Measurements from ENCODE around the gene GPR180. TPM values are rescaled to one million over a fixed set of nuclear protein-coding genes. Genes with fewer than 3 reads are reported as not detected.
A peak's percentile ranks its signal among the peaks of the same experiment; 100 is the strongest.

GPR180 gene
- total and polyA plus RNA-seq, 2 donors = 2.6 to 5.4 TPM

DNA sequence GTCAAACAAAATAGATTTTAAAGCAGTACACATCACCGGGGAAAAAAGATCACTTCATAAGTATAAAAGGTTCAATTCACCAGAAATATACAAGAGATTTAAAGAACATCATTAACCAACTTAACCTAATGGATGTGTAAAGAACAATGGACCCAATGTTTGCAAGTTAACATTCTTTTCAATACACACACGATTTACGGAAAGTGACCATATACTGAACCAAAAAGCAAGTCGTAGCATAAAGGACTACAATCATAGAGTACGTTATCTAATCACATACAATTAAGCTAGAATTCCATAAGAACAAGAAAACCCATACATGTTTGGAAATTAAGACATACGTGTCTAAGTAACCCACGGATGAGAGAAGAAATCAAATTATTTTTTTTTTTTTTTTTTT, 15.3 kb upstream of the GPR180 start:
- Histone ChIP-seq H3K27ac (ENCODE audit: low read depth in 1 of 2, low read length in 1 of 2) (no peak overlapping the region), H3K9me3 (ENCODE audit: control insufficient read depth in 2 of 2, insufficient read depth in 1 of 2, low read length in 1 of 2) (no peaks in the 10 kb centered on the region), H3K27me3 (ENCODE audit: control insufficient read depth in 2 of 2, insufficient read depth in 1 of 2, low read length in 1 of 2) (no peaks in the 10 kb centered on the region), H3K36me3 (ENCODE audit: control insufficient read depth in 2 of 2, insufficient read depth in 2 of 2, low read length in 1 of 2) (peaks cover 9 to 34% of the 10 kb centered on the region in 2 donors), H3K4me3 (ENCODE audit: low read length in 2 of 2) (no peak overlapping the region), H3K4me1 (ENCODE audit: control insufficient read depth in 2 of 2, insufficient read depth in 2 of 2, low read length in 2 of 2) (no peaks in the 10 kb centered on the region)
- DNase-seq (ENCODE audit: low read depth in 6 of 9, low spot score in 9 of 9) = no peak
- whole genome bisulfite sequencing = 98% methylated on average over 7 of the region's 7 CpGs

DNA sequence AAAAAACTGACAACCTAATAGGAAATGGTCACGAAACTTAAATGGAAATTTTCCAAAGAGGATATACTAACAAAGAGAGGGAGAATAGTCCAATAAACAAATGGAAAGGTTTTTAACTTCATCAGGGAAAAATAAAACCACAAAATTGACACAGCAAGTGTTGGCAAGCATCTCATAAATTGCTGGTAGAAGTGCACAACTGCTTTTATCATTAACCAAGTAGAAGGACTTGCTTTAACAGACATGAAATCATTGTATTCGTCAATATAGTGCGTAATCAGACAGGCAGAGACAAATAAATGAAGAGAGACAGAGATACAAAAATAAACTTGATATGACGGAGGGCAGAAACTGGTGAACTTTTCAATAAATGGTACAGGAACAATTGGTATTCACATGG, 13.1 kb upstream of the GPR180 start:
- H3K36me3 ChIP-seq (ENCODE audit: control insufficient read depth in 2 of 2, insufficient read depth in 2 of 2, low read length in 1 of 2) = peaks cover 9 to 30% of the 10 kb centered on the region in 2 donors
- no peaks in the 10 kb centered on the region for H3K27me3 ChIP-seq (ENCODE audit: control insufficient read depth in 2 of 2, insufficient read depth in 1 of 2, low read length in 1 of 2)
- no peaks in the 10 kb centered on the region for H3K9me3 ChIP-seq (ENCODE audit: control insufficient read depth in 2 of 2, insufficient read depth in 1 of 2, low read length in 1 of 2)
- no peak overlapping the region for H3K27ac ChIP-seq (ENCODE audit: low read depth in 1 of 2, low read length in 1 of 2)
- WGBS = 98% methylated on average over 4 of the region's 4 CpGs
- no peak overlapping the region for H3K4me3 ChIP-seq (ENCODE audit: low read length in 2 of 2)
- no peaks in the 10 kb centered on the region for H3K4me1 ChIP-seq (ENCODE audit: control insufficient read depth in 2 of 2, insufficient read depth in 2 of 2, low read length in 2 of 2)
- DNase-seq (ENCODE audit: low read depth in 6 of 9, low spot score in 9 of 9) = no peak

DNA sequence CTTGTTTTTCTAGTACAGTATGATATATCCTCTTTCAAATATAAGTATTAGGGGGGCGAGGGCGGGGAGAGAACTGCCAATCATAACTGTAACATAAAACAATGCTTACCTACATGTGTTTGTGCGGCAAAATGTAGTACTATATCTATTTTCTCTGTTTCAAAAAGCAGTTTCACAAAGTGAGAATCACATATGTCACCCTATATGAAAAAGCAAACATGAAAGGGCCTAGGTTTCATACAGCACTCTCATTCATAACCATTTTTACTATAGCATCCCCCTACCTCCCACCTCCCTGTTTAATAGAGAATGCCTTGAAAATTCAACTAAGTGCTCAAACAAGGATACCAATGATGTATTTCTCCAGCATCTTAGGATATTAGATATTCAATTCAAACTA, 10.9 kb upstream of the GPR180 start:
- peaks cover 7 to 22% of the 10 kb centered on the region in 2 donors for H3K36me3 ChIP-seq (ENCODE audit: control insufficient read depth in 2 of 2, insufficient read depth in 2 of 2, low read length in 1 of 2)
- DNase-seq (ENCODE audit: low read depth in 6 of 9, low spot score in 9 of 9) = no peak
- peaks cover 8 to 13% of the 10 kb centered on the region in 2 donors for H3K4me1 ChIP-seq (ENCODE audit: control insufficient read depth in 2 of 2, insufficient read depth in 2 of 2, low read length in 2 of 2)
- H3K27ac ChIP-seq (ENCODE audit: low read depth in 1 of 2, low read length in 1 of 2) = no peak overlapping the region
- H3K9me3 ChIP-seq (ENCODE audit: control insufficient read depth in 2 of 2, insufficient read depth in 1 of 2, low read length in 1 of 2) = no peaks in the 10 kb centered on the region
- no peaks in the 10 kb centered on the region for H3K27me3 ChIP-seq (ENCODE audit: control insufficient read depth in 2 of 2, insufficient read depth in 1 of 2, low read length in 1 of 2)
- no peak overlapping the region for H3K4me3 ChIP-seq (ENCODE audit: low read length in 2 of 2)
- 95% methylated on average over 3 of the region's 3 CpGs for WGBS

DNA sequence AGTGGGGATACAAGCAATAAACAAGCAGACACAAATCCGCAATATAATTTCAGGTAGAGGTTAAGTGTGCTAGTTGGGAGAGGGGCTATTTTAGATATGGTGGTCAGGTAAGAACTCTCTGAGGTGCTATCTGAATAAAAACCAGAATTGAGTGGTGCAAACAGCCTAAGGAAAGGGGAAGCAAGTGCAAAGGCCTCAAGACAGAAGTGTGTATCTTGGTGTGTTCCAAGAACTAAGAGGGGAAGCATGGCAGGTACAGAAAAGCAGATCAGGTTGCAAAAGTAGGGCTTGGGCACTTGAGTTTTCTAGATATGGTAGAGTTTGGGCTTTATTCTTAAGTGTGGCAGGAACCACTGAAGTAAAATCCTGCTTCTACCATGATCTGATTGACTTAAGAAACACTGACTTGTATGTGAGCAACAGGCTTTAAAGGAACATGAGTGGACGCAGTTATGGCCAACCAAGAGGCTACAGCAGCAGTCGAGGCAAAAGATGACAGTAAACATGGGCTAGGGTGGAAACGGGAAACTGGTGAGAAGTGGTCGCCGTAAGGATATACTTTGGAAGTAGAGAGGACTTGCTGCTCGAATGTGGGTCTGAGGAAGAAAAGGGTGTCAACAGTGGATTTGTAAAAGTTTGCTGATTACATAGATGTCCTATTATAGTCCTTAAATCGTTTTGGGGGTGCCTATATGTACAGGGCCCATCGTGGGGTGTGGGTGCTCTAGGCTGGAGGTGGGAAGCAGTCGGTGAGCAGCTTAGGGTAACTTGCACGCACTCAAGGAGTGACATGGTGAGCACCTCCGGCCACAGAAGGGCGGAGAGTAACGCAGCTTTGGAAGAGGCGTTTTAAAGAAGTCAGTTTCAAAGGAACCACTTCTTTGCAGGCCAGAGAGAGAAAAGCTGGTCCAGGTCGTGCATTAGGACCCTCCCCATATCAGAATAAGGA, 6.4 kb upstream of the GPR180 start:
- Histone ChIP-seq H3K4me3 (ENCODE audit: low read length in 2 of 2) (peak overlapping the region; percentile 66 to 77), H3K27me3 (ENCODE audit: control insufficient read depth in 2 of 2, insufficient read depth in 1 of 2, low read length in 1 of 2) (no peaks in the 10 kb centered on the region), H3K36me3 (ENCODE audit: control insufficient read depth in 2 of 2, insufficient read depth in 2 of 2, low read length in 1 of 2) (peaks cover 7 to 19% of the 10 kb centered on the region in 2 donors), H3K9me3 (ENCODE audit: control insufficient read depth in 2 of 2, insufficient read depth in 1 of 2, low read length in 1 of 2) (no peaks in the 10 kb centered on the region), H3K27ac (ENCODE audit: low read depth in 1 of 2, low read length in 1 of 2) (peak overlapping the region; percentile 64 to 73), H3K4me1 (ENCODE audit: control insufficient read depth in 2 of 2, insufficient read depth in 2 of 2, low read length in 2 of 2) (peaks cover 8 to 17% of the 10 kb centered on the region in 2 donors)
- peak in 4 of 9 donors; percentile 25 to 61 (median 30) for DNase-seq (ENCODE audit: low read depth in 6 of 9, low spot score in 9 of 9)
- WGBS = 11% methylated on average over 16 of the region's 16 CpGs

DNA sequence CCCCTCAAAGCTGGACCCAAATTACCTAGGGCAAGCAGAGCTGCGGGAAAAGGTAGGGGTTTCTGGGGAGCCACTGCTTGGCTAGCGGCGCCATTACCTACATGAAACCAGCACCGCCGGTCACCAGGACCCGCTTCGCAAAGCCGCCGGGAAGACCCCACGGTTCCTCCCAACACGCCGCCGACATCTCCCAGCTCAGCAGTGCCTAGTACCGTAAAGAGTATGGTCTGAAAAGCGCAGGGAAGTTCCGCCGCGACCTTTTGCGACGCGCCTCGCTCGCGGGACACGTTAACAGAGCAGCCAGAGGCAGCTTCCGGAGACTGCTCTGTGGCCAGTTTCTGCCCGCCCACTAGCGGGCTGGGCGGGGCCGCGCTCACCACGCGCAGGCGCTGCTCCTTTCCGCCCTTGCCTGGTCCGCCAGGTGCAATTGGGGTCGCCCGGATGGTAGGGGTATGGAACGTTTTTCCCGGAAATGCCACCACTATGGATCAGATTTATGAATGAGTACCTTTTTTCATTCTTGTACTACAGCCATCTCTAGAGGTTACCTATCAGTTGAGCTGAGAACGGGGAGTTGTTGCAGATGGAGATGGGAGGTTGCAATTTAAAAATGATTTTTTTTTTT, 5.6 kb upstream of the GPR180 start, which contains the start of gene TGDS:
TGDS (minus strand) TSS at position 203 of the 625 bp plus-strand sequence; CDS start at position 187, 16 bp downstream.
- WGBS = under 1% methylated on average over 41 of the region's 41 CpGs
- H3K27ac ChIP-seq (ENCODE audit: low read depth in 1 of 2, low read length in 1 of 2) = peak within 1 kb of the TSS; percentile 64 to 73
- peak; percentile 78 to 94 (median 85) for DNase-seq (ENCODE audit: low read depth in 6 of 9, low spot score in 9 of 9)

DNA sequence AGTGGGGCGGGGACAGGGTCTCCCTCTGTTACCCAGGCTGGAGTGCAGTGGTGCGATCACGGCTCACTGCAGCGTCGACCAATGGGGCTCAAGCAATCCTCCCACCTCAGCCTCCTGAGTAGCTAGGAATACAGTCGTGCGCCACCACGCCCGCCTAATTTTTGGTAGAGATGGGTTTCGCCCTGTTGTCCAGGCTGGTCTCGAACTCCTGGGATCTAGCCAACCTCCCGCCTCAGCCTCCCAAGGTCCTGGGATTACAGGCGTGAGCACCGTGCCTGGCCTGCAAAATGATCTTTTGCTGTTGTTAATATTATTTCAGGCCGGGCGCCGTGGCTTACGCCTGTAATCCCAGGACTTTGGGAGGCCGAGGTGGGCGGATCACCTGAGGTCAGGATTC, 5.1 kb upstream of the GPR180 start:
- peak overlapping the region; percentile 66 to 77 for H3K4me3 ChIP-seq (ENCODE audit: low read length in 2 of 2)
- DNase-seq (ENCODE audit: low read depth in 6 of 9, low spot score in 9 of 9) = no peak
- WGBS = 76% methylated on average over 20 of the region's 20 CpGs
- peak overlapping the region in 1 of 2 donors; percentile 73 for H3K27ac ChIP-seq (ENCODE audit: low read depth in 1 of 2, low read length in 1 of 2)
- H3K36me3 ChIP-seq (ENCODE audit: control insufficient read depth in 2 of 2, insufficient read depth in 2 of 2, low read length in 1 of 2) = peaks cover 3 to 10% of the 10 kb centered on the region in 2 donors
- no peaks in the 10 kb centered on the region for H3K9me3 ChIP-seq (ENCODE audit: control insufficient read depth in 2 of 2, insufficient read depth in 1 of 2, low read length in 1 of 2)
- no peaks in the 10 kb centered on the region for H3K27me3 ChIP-seq (ENCODE audit: control insufficient read depth in 2 of 2, insufficient read depth in 1 of 2, low read length in 1 of 2)
- peaks cover 12 to 21% of the 10 kb centered on the region in 2 donors for H3K4me1 ChIP-seq (ENCODE audit: control insufficient read depth in 2 of 2, insufficient read depth in 2 of 2, low read length in 2 of 2)

More for the DNA sequence above, 5.6 kb upstream of the GPR180 start, which contains the start of gene TGDS:
- no peaks in the 10 kb centered on the region for H3K9me3 ChIP-seq (ENCODE audit: control insufficient read depth in 2 of 2, insufficient read depth in 1 of 2, low read length in 1 of 2)
- peaks cover 10 to 17% of the 10 kb centered on the region in 2 donors for H3K4me1 ChIP-seq (ENCODE audit: control insufficient read depth in 2 of 2, insufficient read depth in 2 of 2, low read length in 2 of 2)
- peak within 1 kb of the TSS; percentile 66 to 77 for H3K4me3 ChIP-seq (ENCODE audit: low read length in 2 of 2)
- peaks cover 7 to 13% of the 10 kb centered on the region in 2 donors for H3K36me3 ChIP-seq (ENCODE audit: control insufficient read depth in 2 of 2, insufficient read depth in 2 of 2, low read length in 1 of 2)
- H3K27me3 ChIP-seq (ENCODE audit: control insufficient read depth in 2 of 2, insufficient read depth in 1 of 2, low read length in 1 of 2) = no peaks in the 10 kb centered on the region

DNA sequence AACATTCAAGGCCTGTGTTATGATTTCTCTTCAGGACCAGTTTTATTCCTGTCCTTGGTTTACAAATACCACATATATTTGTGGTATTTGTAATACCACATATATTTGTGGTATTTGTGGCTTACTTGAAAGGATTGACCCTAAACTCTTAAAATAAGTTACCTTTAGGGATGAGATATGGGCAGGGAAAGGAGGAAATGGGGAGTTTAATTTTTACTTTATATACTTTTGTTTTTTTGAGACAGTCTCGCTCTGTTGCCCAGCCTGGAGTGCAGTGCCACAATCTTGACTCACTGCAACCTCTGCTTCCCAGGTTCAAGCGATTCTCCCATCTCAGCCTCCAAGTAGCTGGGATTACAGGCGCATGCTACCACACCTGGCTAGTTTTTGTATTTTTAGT, 3.4 kb upstream of the GPR180 start:
- DNase-seq (ENCODE audit: low read depth in 6 of 9, low spot score in 9 of 9) = no peak
- no peaks in the 10 kb centered on the region for H3K9me3 ChIP-seq (ENCODE audit: control insufficient read depth in 2 of 2, insufficient read depth in 1 of 2, low read length in 1 of 2)
- no peak overlapping the region for H3K4me3 ChIP-seq (ENCODE audit: low read length in 2 of 2)
- no peaks in the 10 kb centered on the region for H3K27me3 ChIP-seq (ENCODE audit: control insufficient read depth in 2 of 2, insufficient read depth in 1 of 2, low read length in 1 of 2)
- H3K36me3 ChIP-seq (ENCODE audit: control insufficient read depth in 2 of 2, insufficient read depth in 2 of 2, low read length in 1 of 2) = no peaks in the 10 kb centered on the region
- 96% methylated on average over 3 of the region's 3 CpGs for WGBS
- H3K27ac ChIP-seq (ENCODE audit: low read depth in 1 of 2, low read length in 1 of 2) = no peak overlapping the region
- peaks cover 12 to 23% of the 10 kb centered on the region in 2 donors for H3K4me1 ChIP-seq (ENCODE audit: control insufficient read depth in 2 of 2, insufficient read depth in 2 of 2, low read length in 2 of 2)

DNA sequence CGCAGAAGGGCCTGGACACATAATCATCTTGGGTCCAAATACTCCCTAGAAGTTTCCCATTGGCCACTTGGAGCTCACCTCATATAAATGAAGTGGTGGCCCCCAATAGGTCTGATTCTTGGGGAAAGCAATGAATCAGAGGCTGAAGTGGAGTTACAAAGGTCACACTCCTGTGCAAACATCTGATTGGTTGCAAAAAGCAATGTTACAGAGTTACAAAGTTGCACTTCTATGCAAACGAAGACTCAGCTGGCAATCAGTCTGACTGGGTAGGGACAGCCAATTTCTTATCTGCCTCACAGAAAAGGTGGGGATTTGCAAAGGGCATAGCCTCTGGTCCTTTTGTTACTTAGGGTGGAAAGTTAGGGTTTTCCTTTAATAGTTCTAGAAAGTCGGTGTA, 1.8 kb upstream of the GPR180 start:
- no peaks in the 10 kb centered on the region for H3K9me3 ChIP-seq (ENCODE audit: control insufficient read depth in 2 of 2, insufficient read depth in 1 of 2, low read length in 1 of 2)
- no peak overlapping the region for H3K4me3 ChIP-seq (ENCODE audit: low read length in 2 of 2)
- H3K4me1 ChIP-seq (ENCODE audit: control insufficient read depth in 2 of 2, insufficient read depth in 2 of 2, low read length in 2 of 2) = peaks cover 7 to 18% of the 10 kb centered on the region in 2 donors
- no peak overlapping the region for H3K27ac ChIP-seq (ENCODE audit: low read depth in 1 of 2, low read length in 1 of 2)
- no peak for DNase-seq (ENCODE audit: low read depth in 6 of 9, low spot score in 9 of 9)
- no peaks in the 10 kb centered on the region for H3K36me3 ChIP-seq (ENCODE audit: control insufficient read depth in 2 of 2, insufficient read depth in 2 of 2, low read length in 1 of 2)
- H3K27me3 ChIP-seq (ENCODE audit: control insufficient read depth in 2 of 2, insufficient read depth in 1 of 2, low read length in 1 of 2) = no peaks in the 10 kb centered on the region
- WGBS = 99% methylated on average over 3 of the region's 3 CpGs

DNA sequence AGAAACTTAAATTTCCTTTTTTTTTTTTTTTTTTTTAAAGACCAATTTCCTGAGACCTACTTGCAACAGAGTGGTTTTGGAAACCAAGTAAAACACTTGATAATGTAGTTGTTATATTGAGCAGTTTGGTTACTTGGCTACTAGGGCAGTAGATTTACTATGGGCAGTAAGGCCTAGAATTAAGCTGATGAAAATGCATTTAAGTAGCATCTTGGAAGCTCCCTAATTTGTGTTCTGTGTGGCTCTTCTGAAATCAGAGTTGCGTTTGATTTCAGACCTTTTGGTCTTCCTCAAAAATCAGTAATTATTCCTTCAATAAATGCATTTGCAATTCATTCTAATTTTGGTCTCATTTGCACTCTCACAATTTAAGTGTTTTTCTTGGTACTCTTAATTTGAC, 810 bp downstream of the GPR180 start:
- DNase-seq (ENCODE audit: low read depth in 6 of 9, low spot score in 9 of 9) = no peak
- no peaks in the 10 kb centered on the region for H3K9me3 ChIP-seq (ENCODE audit: control insufficient read depth in 2 of 2, insufficient read depth in 1 of 2, low read length in 1 of 2)
- peak overlapping the region; percentile 68 to 87 for H3K4me3 ChIP-seq (ENCODE audit: low read length in 2 of 2)
- WGBS = 87% methylated on average over 1 of the region's 1 CpG
- peak overlapping the region in 1 of 2 donors; percentile 78 for H3K27ac ChIP-seq (ENCODE audit: low read depth in 1 of 2, low read length in 1 of 2)
- peaks cover 0 to 3% of the 10 kb centered on the region in 2 donors for H3K36me3 ChIP-seq (ENCODE audit: control insufficient read depth in 2 of 2, insufficient read depth in 2 of 2, low read length in 1 of 2)
- H3K4me1 ChIP-seq (ENCODE audit: control insufficient read depth in 2 of 2, insufficient read depth in 2 of 2, low read length in 2 of 2) = peaks cover 4 to 8% of the 10 kb centered on the region in 2 donors
- no peaks in the 10 kb centered on the region for H3K27me3 ChIP-seq (ENCODE audit: control insufficient read depth in 2 of 2, insufficient read depth in 1 of 2, low read length in 1 of 2)
